K562 (cell line): ENCODE data around the gene GRAMD1B. TPM values are rescaled to one million over a fixed set of nuclear protein-coding genes. Genes with fewer than 3 reads are reported as not detected.
"Not testable (repeated sequence)": the region's sequence is repeated elsewhere in the genome, so short reads cannot be mapped to it uniquely, and the experiment has no call there.

Experiments used
- ATAC-seq: fragments of 200-7000 bp; cut with Tn5 transposase; 3 replicates; pipeline ENCODE4 v1.9.1; 2020; ENCODE audit warnings: moderate library complexity
- BruUV-seq: library from RNA; stranded (reverse); fragments of 400-500 nt; replicated peaks from 2 replicates; lab custom pipeline; 2021; lab: Mats Ljungman, UMichigan
- CTCF ChIA-PET: fragments of 300-600 bp; formaldehyde crosslinking; extraction: SDS; loops from one replicate; lab custom pipeline; 2021; ENCODE audit warnings: low intra/inter-chr PET ratio; lab: Yijun Ruan, JAX
- POLR2A ChIA-PET: fragments of 300-600, 350-650 bp; sonication (Branson Sonifier 250); formaldehyde crosslinking; extraction: SDS; loops from one replicate; lab custom pipeline; 2021; ENCODE audit warnings: antibody characterized with exemption, inconsistent platforms; lab: Yijun Ruan, JAX
- DNase-seq, 4 experiments: peaks; one replicate each; pipeline versions ENCODE4 v3.0.0 to v3.0.0-alpha.2; 2011 to 2018; ENCODE audit warnings: low spot score in 3 of 4, mixed read lengths in 3 of 4; ENCODE audit errors: extremely low read depth in 1 of 4
- FAIRE-seq: peaks from 2 replicates; lab custom pipeline; 2011; peaks lifted over from hg19 to GRCh38; lab: Jason Lieb, UNC
- H2AFZ ChIP-seq: 2 replicates; pipeline ENCODE4 v1.6.0; 2011; ENCODE audit warnings: low read depth, low read length, control low read depth, inconsistent platforms
- H3K27ac ChIP-seq: fragments of 200-600 bp; 3 replicates; pipeline ENCODE4 v1.8.0; 2011; ENCODE audit warnings: low read depth, mild to moderate bottlenecking, control low read depth, inconsistent platforms, low read length, moderate library complexity, mixed read lengths; ENCODE audit errors: extremely low read depth
- H3K27me3 ChIP-seq, 2 experiments: fragments of 300-600 bp in 1 of 2; 2 replicates in 1 of 2; 3 replicates in 1 of 2; pipeline versions ENCODE4 v1.6.0 to v1.8.0; 2011; ENCODE audit warnings: inconsistent platforms in 2 of 2, low read length in 2 of 2, mild to moderate bottlenecking in 1 of 2, mixed read lengths in 1 of 2, moderate library complexity in 1 of 2; ENCODE audit not compliant: control insufficient read depth in 2 of 2, insufficient read depth in 2 of 2
- H3K36me3 ChIP-seq: fragments of 300-600 bp; 3 replicates; pipeline ENCODE4 v1.8.0; 2011; ENCODE audit warnings: mild to moderate bottlenecking, low read length, inconsistent platforms; ENCODE audit not compliant: control insufficient read depth, insufficient read depth
- H3K4me1 ChIP-seq, 2 experiments: fragments of 200-600 bp in 1 of 2; replicated peaks in 1 of 2; 2 replicates in 1 of 2; 3 replicates in 1 of 2; pipeline versions ENCODE4 v1.5.1 to v1.8.0; 2011; ENCODE audit warnings: inconsistent platforms in 2 of 2, low read length in 2 of 2, mild to moderate bottlenecking in 1 of 2, mixed read lengths in 1 of 2, moderate library complexity in 1 of 2; ENCODE audit not compliant: control insufficient read depth in 2 of 2, insufficient read depth in 2 of 2
- H3K4me2 ChIP-seq: 2 replicates; pipeline ENCODE4 v1.6.1; 2011; ENCODE audit warnings: low read length, control low read depth, inconsistent platforms, mixed read lengths; ENCODE audit not compliant: insufficient read depth
- H3K4me3 ChIP-seq: fragments of 200-600 bp; sonication (generic), shearing (Covaris generic); 2 replicates; pipeline ENCODE4 v1.5.1; 2016; ENCODE audit warnings: control low read depth, inconsistent platforms
- H3K79me2 ChIP-seq: fragments of 200-600 bp; 3 replicates; pipeline ENCODE4 v1.8.0; 2011; ENCODE audit warnings: low read length, inconsistent platforms; ENCODE audit not compliant: control insufficient read depth, insufficient read depth
- H3K9ac ChIP-seq, 2 experiments: 2 replicates each; pipeline versions ENCODE4 v1.6.0 to v1.6.1; 2011; ENCODE audit warnings: low read depth in 2 of 2, low read length in 2 of 2, control low read depth in 1 of 2, inconsistent platforms in 1 of 2, mild to moderate bottlenecking in 1 of 2, mixed read lengths in 1 of 2; ENCODE audit not compliant: insufficient read depth in 1 of 2
- H3K9me1 ChIP-seq: one replicate; pipeline ENCODE4 v1.6.0; 2011; ENCODE audit warnings: inconsistent platforms, mild to moderate bottlenecking, low read length, moderate library complexity; ENCODE audit not compliant: control insufficient read depth, insufficient read depth
- H3K9me3 ChIP-seq: replicated peaks from 2 replicates; pipeline ENCODE4 v1.5.1; 2011; ENCODE audit warnings: low read depth, low read length, inconsistent platforms; ENCODE audit not compliant: control insufficient read depth, insufficient read depth
- H4K20me1 ChIP-seq: replicated peaks from 2 replicates; pipeline ENCODE4 v1.6.1; 2011; ENCODE audit warnings: low read length, inconsistent platforms, mixed read lengths; ENCODE audit not compliant: control insufficient read depth, insufficient read depth
- CREB3 ChIP-seq: fragments of 450-650 bp; conservative IDR thresholded peaks from 2 replicates; pipeline ENCODE4 v1.6.1; 2016; ENCODE audit warnings: missing genetic modification characterization, low read depth, mild to moderate bottlenecking, missing compliant biosample characterization, moderate library complexity
- FOXA1 ChIP-seq: fragments of 450-650 bp; IDR thresholded peaks from 2 replicates; pipeline ENCODE4 v1.6.1; 2016; ENCODE audit warnings: mild to moderate bottlenecking, borderline replicate concordance
- POLR2G ChIP-seq: fragments of 200-400 bp; formaldehyde crosslinking; IDR thresholded peaks from 2 replicates; pipeline ENCODE4 v1.6.1; 2017; ENCODE audit warnings: low read depth, mild to moderate bottlenecking, antibody characterized with exemption, low read length, moderate library complexity
- ZNF561 ChIP-seq: fragments of 450-650 bp; formaldehyde crosslinking; conservative IDR thresholded peaks from 2 replicates; pipeline ENCODE4 v1.4.0; 2020; ENCODE audit warnings: mild to moderate bottlenecking, moderate library complexity
- WGBS: fragments of 100-300 bp; shearing (Covaris generic); methylation state at CpG from one replicate; pipeline ENCODE4 v1.1.6; 2016; ENCODE audit warnings: low coverage, mixed read lengths; ENCODE audit not compliant: insufficient coverage; ENCODE audit errors: missing lambda C conversion rate; 5-methylcytosine and 5-hydroxymethylcytosine counted together
- in situ Hi-C: fragments of 300-500 bp; cut with MboI; formaldehyde crosslinking; loops from 4 replicates; pipeline ENCODE4 v1.15.0; 2018; ENCODE audit warnings: inconsistent platforms, mixed read lengths
- intact Hi-C: fragments of 100-400 bp; cut with micrococcal nuclease; formaldehyde crosslinking; loops from 2 replicates; pipeline ENCODE4 v1.14.2; 2022
- polyA plus RNA-seq, 8 experiments: library from polyadenylated mRNA; depleted of rRNA in 4 of 8; stranded (reverse) in 5 of 8; unstranded in 3 of 8; fragments of >200 nt; fragmentation: Nextera tagmentation in 2 of 8; fragmentation: Illumina TruSeq in 1 of 8; extraction: Ambion mirVana in 2 of 8; extraction: Trizol in 1 of 8; gene quantifications; 2 replicates each; pipeline versions ENCODE4 v1.2.1 to v1.2.3, GENCODE V29; 2011 to 2014; ENCODE audit warnings: inconsistent platforms in 1 of 8, missing spikeins in 1 of 8
- total RNA-seq, 7 experiments: library from RNA; depleted of rRNA in 6 of 7; stranded (reverse); fragments of >200 nt in 6 of 7; fragmentation: Illumina TruSeq in 2 of 7; extraction: Trizol in 2 of 7; gene quantifications; 2 replicates each; pipeline versions ENCODE4 v1.2.1 to v1.2.3, GENCODE V29; 2011 to 2021; ENCODE audit warnings: low replicate concordance in 1 of 7
- TF ChIP-seq, protein P1 (sequence below): fragments of 450-650 bp; IDR thresholded peaks from 2 replicates; pipeline ENCODE4 v1.6.1; 2016; ENCODE audit warnings: low read depth, mild to moderate bottlenecking, moderate library complexity

Gene GRAMD1B
- total and polyA plus RNA-seq, 9 of the 15 experiments (the other 6 are each of a cell fraction or from before 2014, with no cell fraction given), result 0.31 TPM; not detected in 8

GRCh38 chr11:123454796-123455195 is 24.7 kb downstream of the GRAMD1B start:
- no peaks in the 10 kb centered on the region for H3K9me3 ChIP-seq
- no TSS peak for BruUV-seq
- no peaks in the 10 kb centered on the region; a peak in 1 of 5 replicates for H3K4me1 ChIP-seq
- no peaks in the 10 kb centered on the region for H4K20me1 ChIP-seq
- FAIRE-seq (no peak), ATAC-seq (no peak), DNase-seq (no peak)
- no peak overlapping the region for H3K4me3 ChIP-seq
- TF ChIP-seq, protein P1, sequence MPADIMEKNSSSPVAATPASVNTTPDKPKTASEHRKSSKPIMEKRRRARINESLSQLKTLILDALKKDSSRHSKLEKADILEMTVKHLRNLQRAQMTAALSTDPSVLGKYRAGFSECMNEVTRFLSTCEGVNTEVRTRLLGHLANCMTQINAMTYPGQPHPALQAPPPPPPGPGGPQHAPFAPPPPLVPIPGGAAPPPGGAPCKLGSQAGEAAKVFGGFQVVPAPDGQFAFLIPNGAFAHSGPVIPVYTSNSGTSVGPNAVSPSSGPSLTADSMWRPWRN, result no peak
- no peak for TF ChIP-seq FOXA1
- no peak for TF ChIP-seq ZNF561 (CRISPR knock-in tag)
- no peak for TF ChIP-seq CREB3
- no peak for TF ChIP-seq POLR2G
- H3K27ac ChIP-seq, result no peak overlapping the region
- no peaks in the 10 kb centered on the region for H3K36me3 ChIP-seq
- H3K9me1 ChIP-seq, result no peaks in the 10 kb centered on the region
- no peaks in the 10 kb centered on the region for H3K79me2 ChIP-seq
- H2AFZ ChIP-seq, result no peak overlapping the region
- H3K9ac ChIP-seq, result no peak overlapping the region
- ChIA-PET POLR2A (no interaction called here), CTCF (no interaction called here)
- in situ Hi-C loops (no loop called here), intact Hi-C loops (no loop called here)
- no peak overlapping the region for H3K4me2 ChIP-seq
- H3K27me3 ChIP-seq, result no peaks in the 10 kb centered on the region; a peak in 1 of 5 replicates

DNA sequence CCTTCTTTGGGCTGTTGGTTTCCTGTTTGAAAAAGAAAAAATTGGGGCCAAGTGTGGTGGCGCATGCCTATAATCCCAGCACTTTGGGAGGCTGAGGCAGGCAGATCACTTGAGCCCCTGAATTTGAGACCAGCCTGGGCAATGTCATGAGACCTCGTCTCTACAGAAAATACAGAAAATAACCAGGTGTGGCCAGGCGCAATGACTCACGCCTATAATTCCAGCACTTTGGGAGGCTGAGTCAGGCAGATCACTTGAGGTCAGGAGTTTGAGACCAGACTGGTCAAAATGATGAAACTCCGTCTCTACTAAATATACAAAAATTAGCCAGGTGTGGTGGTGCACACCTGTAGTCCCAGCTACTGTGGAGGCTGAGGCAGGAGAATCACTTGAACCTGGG is 26.4 kb downstream of the GRAMD1B start:
- H3K27ac ChIP-seq, H3K4me3 ChIP-seq, intact Hi-C loops, H3K4me2 ChIP-seq, H2AFZ ChIP-seq, H3K36me3 ChIP-seq, in situ Hi-C loops, H3K9me1 ChIP-seq, H3K9ac ChIP-seq, POLR2A ChIA-PET, H3K4me1 ChIP-seq, H3K79me2 ChIP-seq, DNase-seq, H3K9me3 ChIP-seq, H4K20me1 ChIP-seq, BruUV-seq, ATAC-seq, FAIRE-seq, H3K27me3 ChIP-seq, CTCF ChIA-PET: not testable (repeated sequence)
- 12% methylated on average over 5 of the region's 5 CpGs for WGBS
